Measurements from ENCODE around the gene SH3PXD2A.

GRCh38 chr10:103692436-103692951 is 162.9 kb downstream of the SH3PXD2A start:
- TF ChIP-seq CTCF (IDR thresholded peaks at IDR 0.05 in 8 of 11, conservative IDR thresholded peaks at IDR 0.05 in 3 of 11): no peak
- TF ChIP-seq POLR2A (IDR thresholded peaks at IDR 0.05): no peak
